Adrenal gland (tissue), 12 donors: ENCODE results near the gene COL23A1. TPM values are rescaled to one million over a fixed set of nuclear protein-coding genes. Genes with fewer than 3 reads are reported as not detected.
A peak's percentile ranks its signal among the peaks of the same experiment; 100 is the strongest.

Source experiments
- DNase-seq, 7 donors: peaks; one replicate each; pipeline ENCODE4 v3.0.0-alpha.2; 2019 to 2020
- H3K27ac ChIP-seq, 5 donors: fragments of 200-600 bp; sonication (generic) in 4 of 5; 1 replicate in 3 of 5; 2 replicates in 2 of 5; pipeline versions ENCODE4 v1.5.1 to v1.8.0; 2016 to 2020; ENCODE audit warnings: mild to moderate bottlenecking in 1 of 5
- H3K27me3 ChIP-seq: fragments of 200-600 bp; 2 replicates; pipeline ENCODE4 v1.8.0; 2021
- H3K36me3 ChIP-seq, 2 donors: fragments of 200-600 bp; replicated peaks in 1 of 2; 1 replicate in 1 of 2; 2 replicates in 1 of 2; pipeline versions ENCODE4 v1.5.1 to v1.8.0; 2018 to 2022
- H3K4me1 ChIP-seq, 2 donors: fragments of 200-600 bp; replicated peaks in 1 of 2; 1 replicate in 1 of 2; 2 replicates in 1 of 2; pipeline versions ENCODE4 v1.5.1 to v1.8.0; 2018 to 2021
- H3K4me3 ChIP-seq, 4 donors: fragments of 200-600 bp; sonication (generic) in 3 of 4; one replicate each; pipeline ENCODE4 v1.5.1; 2016 to 2018
- H3K9me3 ChIP-seq, 3 donors: fragments of 200-600 bp; sonication (generic) in 1 of 3; replicated peaks in 1 of 3; 1 replicate in 2 of 3; 2 replicates in 1 of 3; pipeline versions ENCODE4 v1.5.1 to v1.8.0; 2016 to 2021
- CTCF ChIP-seq, 6 experiments: fragments of 450-650 bp in 4 of 6; fragments of 200-600 bp in 2 of 6; sonication (generic) in 1 of 6; IDR thresholded peaks; 1 replicate in 5 of 6; 2 replicates in 1 of 6; pipeline versions ENCODE4 v1.5.1 to v1.8.0; 2016 to 2021; ENCODE audit warnings: antibody characterized with exemption in 6 of 6, mild to moderate bottlenecking in 2 of 6, moderate library complexity in 1 of 6
- POLR2A ChIP-seq, 2 donors: fragments of 450-650 bp; IDR thresholded peaks; one replicate each; pipeline ENCODE4 v1.6.1; 2017; ENCODE audit warnings: antibody characterized with exemption in 2 of 2, mild to moderate bottlenecking in 2 of 2, moderate library complexity in 1 of 2
- WGBS, 4 donors: extraction: QIAGEN DNeasy Blood & Tissue Kit in 2 of 4; methylation state at CpG; one replicate each; pipeline versions ENCODE4 v1.1.5 to v1.1.7; 2013 to 2017; 5-methylcytosine and 5-hydroxymethylcytosine counted together
- intact Hi-C, 2 donors: fragments of 100-400 bp; cut with DNase I; formaldehyde crosslinking; loops; one replicate each; pipeline versions ENCODE4 v1.14.1 to v1.15.0; 2022 to 2023
- polyA plus RNA-seq, 3 donors: library from polyadenylated mRNA; stranded (reverse); fragments of 200-250 nt in 2 of 3; fragments of 350-450 nt in 1 of 3; fragmentation: Illumina TruSeq in 1 of 3; extraction: RNeasy Lipid Tissue Mini Kit (QIAGEN cat#74804) in 1 of 3; gene quantifications; one replicate each; pipeline ENCODE4 v1.2.3, GENCODE V29; 2013 to 2014
- total RNA-seq, 9 donors: library from RNA; depleted of rRNA in 4 of 9; stranded (reverse); fragments of >200 nt in 4 of 9; fragments of 120-200 nt in 1 of 9; fragmentation: NEBNext Ultra II Directional in 1 of 9; extraction: Animal tissue kit (Norgen Biotek cat#: 25700) in 1 of 9; gene quantifications; one replicate each; pipeline versions ENCODE4 v1.1.0 to v1.2.4, GENCODE V29; 2013 to 2023
- donor health status: healthy with polysubstance abuse.
- donor health status: Bipolar disorder and iron deficiency.
- donor health status: DM: yes; HTN: yes; CAD: no.
- donor health status: DM: no; HTN: no; CAD: no.
- donor health status: DM: no; HTN: no; CAD: no.
- donor health status: DM: yes; HTN: yes; CAD: no.

The COL23A1 gene
- total and polyA plus RNA-seq, 12 donors = 0.09 to 4.4 (median 0.88) TPM

GRCh38 chr5:178352035-178352349 lies 238.2 kb downstream of the COL23A1 start:
- intact Hi-C loops = no loop called here
- Histone ChIP-seq H3K9me3 (no peaks in the 10 kb centered on the region), H3K4me1 (peaks cover 0 to 4% of the 10 kb centered on the region in 2 donors), H3K27me3 (no peaks in the 10 kb centered on the region), H3K4me3 (no peak overlapping the region), H3K36me3 (no peaks in the 10 kb centered on the region), H3K27ac (no peak overlapping the region)
- WGBS, 4 donors = 90 to 94% (median 93%) methylated on average over 8 of the region's 8 CpGs
- TF ChIP-seq POLR2A (IDR thresholded peaks at IDR 0.05) (no peak), CTCF (IDR thresholded peaks at IDR 0.05) (no peak)
- no peak for DNase-seq

GRCh38 chr5:178351221-178352034 lies 238.8 kb downstream of the COL23A1 start:
- DNase-seq = no peak
- Histone ChIP-seq H3K27me3 (no peaks in the 10 kb centered on the region), H3K27ac (no peak overlapping the region), H3K4me1 (no peaks in the 10 kb centered on the region), H3K36me3 (no peaks in the 10 kb centered on the region), H3K4me3 (no peak overlapping the region), H3K9me3 (no peaks in the 10 kb centered on the region)
- no peak for TF ChIP-seq POLR2A (IDR thresholded peaks at IDR 0.05)
- no peak for TF ChIP-seq CTCF (IDR thresholded peaks at IDR 0.05)
- 77 to 89% (median 84%) methylated on average over 17 to 18 of the region's 18 CpGs for WGBS, 4 donors
- intact Hi-C loops = no loop called here

- H3K36me3 ChIP-seq = no peaks in the 10 kb centered on the region
- no peak overlapping the region for H3K27ac ChIP-seq
- intact Hi-C loops = no loop called here
- no peaks in the 10 kb centered on the region for H3K4me1 ChIP-seq
- H3K9me3 ChIP-seq = no peaks in the 10 kb centered on the region
- peak in 2 of 7 donors; percentile 37 to 52 for DNase-seq
- 63 to 74% (median 69%) methylated on average over 17 to 28 of the region's 28 CpGs for WGBS, 4 donors
- H3K4me3 ChIP-seq = no peak overlapping the region
- no peak for TF ChIP-seq CTCF (IDR thresholded peaks at IDR 0.05)
- no peak for TF ChIP-seq POLR2A (IDR thresholded peaks at IDR 0.05)
- H3K27me3 ChIP-seq = no peaks in the 10 kb centered on the region
Observed at GRCh38 chr5:178350361-178351220, 239.6 kb downstream of the COL23A1 start.

GRCh38 chr5:178349625-178350353 lies 240.4 kb downstream of the COL23A1 start:
- no peaks in the 10 kb centered on the region for H3K27me3 ChIP-seq
- intact Hi-C loops = no loop called here
- H3K4me3 ChIP-seq = no peak overlapping the region
- H3K36me3 ChIP-seq = no peaks in the 10 kb centered on the region
- H3K9me3 ChIP-seq = no peaks in the 10 kb centered on the region
- TF ChIP-seq CTCF (IDR thresholded peaks at IDR 0.05) = no peak
- no peak for TF ChIP-seq POLR2A (IDR thresholded peaks at IDR 0.05)
- 88 to 94% (median 90%) methylated on average over 7 to 8 of the region's 8 CpGs for WGBS, 4 donors
- no peaks in the 10 kb centered on the region for H3K4me1 ChIP-seq
- DNase-seq = no peak
- no peak overlapping the region for H3K27ac ChIP-seq
